ENCODE measurements around the gene PRKG1. TPM values are rescaled to one million over a fixed set of nuclear protein-coding genes. Genes with fewer than 3 reads are reported as not detected.
"Not testable (repeated sequence)": the region's sequence is repeated elsewhere in the genome, so short reads cannot be mapped to it uniquely, and the experiment has no call there.

The PRKG1 gene
- total RNA-seq, 4 donors from 2014 or later = 0.63 to 4.3 (median 2.1) TPM

DNA sequence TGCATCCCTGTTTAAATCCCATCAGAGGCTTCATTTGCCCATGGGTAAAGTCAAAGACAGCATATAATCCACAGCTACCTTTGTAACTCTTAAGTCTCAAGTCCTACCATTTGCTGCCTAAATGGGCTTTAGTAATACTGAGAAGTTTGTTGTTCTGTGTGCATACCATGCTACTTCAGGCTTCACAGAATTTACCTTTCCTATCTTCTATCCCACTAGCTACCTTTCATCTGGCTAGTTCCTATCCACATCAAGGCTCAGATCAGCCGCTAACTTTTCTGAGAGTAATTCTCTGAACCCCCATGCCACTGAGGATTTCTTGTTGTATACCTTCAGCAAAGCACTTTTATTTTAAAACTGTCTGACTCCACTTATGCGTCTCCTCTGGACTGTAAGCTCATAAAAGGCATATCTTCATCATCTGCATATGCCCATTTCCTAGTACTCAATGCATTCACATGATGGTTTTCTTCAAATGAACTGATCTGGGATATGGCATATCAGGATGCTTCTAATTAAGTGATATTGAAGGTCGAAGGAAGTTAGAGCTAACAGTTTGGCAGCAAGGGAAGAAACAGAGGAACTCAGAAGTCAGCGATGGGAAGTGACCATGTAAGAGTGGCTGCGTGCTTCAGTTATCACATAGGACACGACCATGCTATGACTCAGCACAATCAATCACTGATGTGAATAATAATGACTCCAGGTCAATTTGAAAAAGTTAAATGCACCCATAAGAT, 955.9 kb downstream of the PRKG1 start:
- TF ChIP-seq POLR2A (IDR thresholded peaks at IDR 0.05) = no peak
- TF ChIP-seq, protein P1, sequence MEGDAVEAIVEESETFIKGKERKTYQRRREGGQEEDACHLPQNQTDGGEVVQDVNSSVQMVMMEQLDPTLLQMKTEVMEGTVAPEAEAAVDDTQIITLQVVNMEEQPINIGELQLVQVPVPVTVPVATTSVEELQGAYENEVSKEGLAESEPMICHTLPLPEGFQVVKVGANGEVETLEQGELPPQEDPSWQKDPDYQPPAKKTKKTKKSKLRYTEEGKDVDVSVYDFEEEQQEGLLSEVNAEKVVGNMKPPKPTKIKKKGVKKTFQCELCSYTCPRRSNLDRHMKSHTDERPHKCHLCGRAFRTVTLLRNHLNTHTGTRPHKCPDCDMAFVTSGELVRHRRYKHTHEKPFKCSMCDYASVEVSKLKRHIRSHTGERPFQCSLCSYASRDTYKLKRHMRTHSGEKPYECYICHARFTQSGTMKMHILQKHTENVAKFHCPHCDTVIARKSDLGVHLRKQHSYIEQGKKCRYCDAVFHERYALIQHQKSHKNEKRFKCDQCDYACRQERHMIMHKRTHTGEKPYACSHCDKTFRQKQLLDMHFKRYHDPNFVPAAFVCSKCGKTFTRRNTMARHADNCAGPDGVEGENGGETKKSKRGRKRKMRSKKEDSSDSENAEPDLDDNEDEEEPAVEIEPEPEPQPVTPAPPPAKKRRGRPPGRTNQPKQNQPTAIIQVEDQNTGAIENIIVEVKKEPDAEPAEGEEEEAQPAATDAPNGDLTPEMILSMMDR (IDR thresholded peaks at IDR 0.05) = no peak
- H3K4me3 ChIP-seq (ENCODE audit: low read depth, poor library complexity, severe bottlenecking) = no peak overlapping the region
- no peak for DNase-seq (ENCODE audit: low spot score in 2 of 2)
- 71 to 76% methylated on average over 6 of the region's 6 CpGs for WGBS, 2 donors
- intact Hi-C loops (cut with DNase I; ENCODE audit: low total_unique reads) = no loop called here

GRCh38 chr10:52030975-52031374, 956.7 kb downstream of the PRKG1 start:
- no peak for TF ChIP-seq POLR2A (IDR thresholded peaks at IDR 0.05)
- 93 to 96% methylated on average over 1 of the region's 1 CpG for WGBS, 2 donors
- H3K4me3 ChIP-seq (ENCODE audit: low read depth, poor library complexity, severe bottlenecking) = no peak overlapping the region
- DNase-seq (ENCODE audit: low spot score in 2 of 2) = no peak
- intact Hi-C loops (cut with DNase I; ENCODE audit: low total_unique reads) = no loop called here

GRCh38 chr10:52031771-52032170, 957.5 kb downstream of the PRKG1 start:
- no peak for TF ChIP-seq POLR2A (IDR thresholded peaks at IDR 0.05)
- TF ChIP-seq, protein P1 (IDR thresholded peaks at IDR 0.05) = no peak
- H3K4me3 ChIP-seq (ENCODE audit: low read depth, poor library complexity, severe bottlenecking) = no peak overlapping the region
- intact Hi-C loops (cut with DNase I; ENCODE audit: low total_unique reads) = no loop called here
- no peak for DNase-seq (ENCODE audit: low spot score in 2 of 2)

DNA sequence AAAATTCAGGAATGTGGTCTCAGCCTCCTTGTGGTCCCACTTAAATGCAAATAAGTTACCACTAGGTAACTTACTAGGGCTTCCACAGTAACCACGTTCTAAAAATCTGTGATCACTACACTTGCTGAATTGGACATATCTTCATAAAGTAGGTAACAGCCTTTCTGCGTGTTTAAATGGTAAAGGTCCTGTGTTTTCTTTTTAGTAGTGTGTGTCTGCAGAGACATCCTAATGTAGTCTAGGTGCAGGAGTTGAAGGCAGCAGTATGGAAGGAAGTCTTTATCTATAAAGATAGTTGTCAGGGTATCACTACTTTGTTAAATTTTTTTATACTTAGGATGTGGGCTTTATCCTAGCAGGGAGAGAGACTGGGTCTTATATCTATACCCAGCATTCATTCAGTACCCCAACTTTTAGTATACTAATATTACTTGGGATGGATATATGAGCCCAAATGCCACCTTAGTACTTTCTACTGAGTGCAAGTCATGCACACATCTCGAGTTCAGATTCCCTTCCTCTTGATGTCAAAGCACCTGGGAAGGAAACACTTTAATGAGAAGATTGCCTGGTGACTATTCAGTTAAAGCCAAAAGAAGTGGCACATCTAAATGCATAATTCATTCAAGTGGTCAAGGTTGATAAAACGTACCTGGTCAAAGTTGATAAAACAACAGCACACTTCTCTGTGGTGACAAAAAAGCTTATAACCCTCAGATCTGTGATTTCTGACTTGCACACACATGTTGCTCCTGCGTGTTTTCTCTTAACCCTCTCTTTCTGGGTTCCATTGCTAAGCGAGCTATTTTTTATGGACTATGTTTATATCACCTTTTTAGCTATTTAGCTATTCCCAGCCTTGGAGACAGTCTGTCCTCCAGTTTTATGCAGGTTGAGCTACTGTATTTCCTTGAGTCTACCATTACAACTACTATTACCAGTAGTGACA, 958.7 kb downstream of the PRKG1 start:
- TF ChIP-seq, protein P1 (IDR thresholded peaks at IDR 0.05) = no peak
- TF ChIP-seq POLR2A (IDR thresholded peaks at IDR 0.05) = no peak
- no peak overlapping the region for H3K4me3 ChIP-seq (ENCODE audit: low read depth, poor library complexity, severe bottlenecking)
- 74 to 79% methylated on average over 6 of the region's 6 CpGs for WGBS, 2 donors
- intact Hi-C loops (cut with DNase I; ENCODE audit: low total_unique reads) = no loop called here
- DNase-seq (ENCODE audit: low spot score in 2 of 2) = no peak

DNA sequence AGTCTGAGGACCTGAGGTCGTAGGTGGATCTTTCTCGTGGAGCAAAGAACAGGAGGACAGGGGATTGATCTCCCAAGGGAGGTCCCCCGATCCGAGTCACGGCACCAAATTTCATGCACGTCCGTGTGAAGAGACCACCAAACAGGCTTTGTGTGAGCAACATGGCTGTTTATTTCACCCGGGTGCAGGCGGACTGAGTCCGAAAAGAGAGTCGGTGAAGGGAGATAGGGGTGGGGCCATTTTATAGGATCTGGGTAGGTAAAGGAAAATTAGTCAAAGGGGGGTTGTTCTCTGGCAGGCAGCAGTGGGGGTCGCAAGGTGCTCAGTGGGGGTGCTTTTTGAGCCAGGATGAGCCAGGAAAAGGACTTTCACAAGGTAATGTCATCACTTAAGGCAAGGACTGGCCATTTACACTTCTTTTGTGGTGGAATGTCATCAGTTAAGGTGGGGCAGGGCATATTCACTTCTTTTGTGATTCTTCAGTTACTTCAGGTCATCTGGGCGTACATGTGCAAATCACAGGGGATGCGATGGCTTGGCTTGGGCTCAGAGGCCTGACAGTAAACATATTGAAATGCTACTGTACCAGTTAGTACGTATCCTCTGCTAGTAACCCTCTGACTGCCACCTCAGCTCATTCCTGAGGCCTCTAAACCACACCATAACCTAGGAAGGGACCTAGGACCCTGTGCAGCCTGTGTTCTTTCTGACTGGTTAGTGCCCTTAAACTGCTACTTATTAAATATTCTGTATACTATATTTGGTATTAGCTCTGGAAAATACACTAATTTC, 964.9 kb downstream of the PRKG1 start:
- intact Hi-C loops (cut with DNase I; ENCODE audit: low total_unique reads); H3K4me3 ChIP-seq (ENCODE audit: low read depth, poor library complexity, severe bottlenecking); DNase-seq (ENCODE audit: low spot score in 2 of 2): not testable (repeated sequence)
- 89 to 90% methylated on average over 15 of the region's 15 CpGs for WGBS, 2 donors

DNA sequence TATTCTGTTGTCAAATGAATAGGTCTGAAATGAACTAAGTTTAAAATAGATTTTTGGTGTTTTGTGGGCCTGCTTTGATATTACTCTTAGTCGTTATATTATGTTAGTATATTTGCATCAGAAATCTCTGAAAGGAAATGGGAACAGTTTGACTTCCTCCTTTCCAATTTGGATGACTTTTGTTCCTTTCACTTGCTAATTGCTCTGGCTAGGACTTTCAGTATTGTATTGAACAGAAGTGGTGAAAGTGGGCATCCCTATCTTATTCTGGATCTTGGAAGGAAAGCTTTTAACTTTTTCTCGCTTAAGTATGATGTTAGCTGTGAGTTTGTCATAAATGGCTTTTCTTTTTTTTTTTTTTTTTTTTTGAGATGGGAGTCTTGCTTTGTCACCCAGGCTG, 966.2 kb downstream of the PRKG1 start:
- intact Hi-C loops (cut with DNase I; ENCODE audit: low total_unique reads) = no loop called here
- 51 to 67% methylated on average over 2 of the region's 2 CpGs for WGBS, 2 donors
- no peak overlapping the region for H3K4me3 ChIP-seq (ENCODE audit: low read depth, poor library complexity, severe bottlenecking)
- no peak for DNase-seq (ENCODE audit: low spot score in 2 of 2)
- TF ChIP-seq, protein P1 (IDR thresholded peaks at IDR 0.05) = no peak
- no peak for TF ChIP-seq POLR2A (IDR thresholded peaks at IDR 0.05)
